Endothelial cell (in vitro differentiated cells): ENCODE results near the gene TMEM205. TPM values are rescaled to one million over a fixed set of nuclear protein-coding genes. Genes with fewer than 3 reads are reported as not detected.
"Not testable (repeated sequence)": the region's sequence is repeated elsewhere in the genome, so short reads cannot be mapped to it uniquely, and the experiment has no call there.

Source experiments
- DNase-seq: peaks from one replicate; pipeline ENCODE4 v3.0.0; 2021; ENCODE audit warnings: low spot score
- H3K27ac Mint-ChIP-seq: one replicate; pipeline ENCODE4 v1.8.0; 2021; ENCODE audit warnings: mixed read lengths, inconsistent platforms; ENCODE audit not compliant: unreplicated experiment
- H3K27me3 Mint-ChIP-seq: one replicate; pipeline ENCODE4 v1.8.0; 2021; ENCODE audit warnings: mild to moderate bottlenecking, moderate library complexity, mixed read lengths, inconsistent platforms; ENCODE audit not compliant: unreplicated experiment
- H3K36me3 Mint-ChIP-seq: one replicate; pipeline ENCODE4 v1.8.0; 2021; ENCODE audit warnings: mild to moderate bottlenecking, low read depth, mixed read lengths, inconsistent platforms; ENCODE audit not compliant: unreplicated experiment
- H3K4me1 Mint-ChIP-seq: one replicate; pipeline ENCODE4 v1.8.0; 2021; ENCODE audit warnings: mild to moderate bottlenecking, mixed read lengths, inconsistent platforms; ENCODE audit not compliant: unreplicated experiment
- H3K4me3 Mint-ChIP-seq: one replicate; pipeline ENCODE4 v1.8.0; 2021; ENCODE audit warnings: mild to moderate bottlenecking, mixed read lengths, inconsistent platforms; ENCODE audit not compliant: unreplicated experiment
- H3K9me3 Mint-ChIP-seq: one replicate; pipeline ENCODE4 v1.8.0; 2021; ENCODE audit warnings: mixed read lengths, inconsistent platforms; ENCODE audit not compliant: unreplicated experiment
- total RNA-seq: library from RNA; stranded (reverse); fragmentation: NEBNext Ultra II Directional; extraction: Animal tissue kit (Norgen Biotek cat#: 25700); gene quantifications from one replicate; pipeline ENCODE4 v1.2.1, GENCODE V29; 2021; ENCODE audit not compliant: unreplicated experiment
- TF ChIP-seq, protein P1 (sequence below): fragments of 200-600 bp; sonication (generic); IDR thresholded peaks from one replicate; pipeline ENCODE4 v1.5.0; 2021; ENCODE audit warnings: antibody characterized with exemption; ENCODE audit not compliant: unreplicated experiment

The TMEM205 gene
- total RNA-seq, 1 donor from 2014 or later: 68.9 TPM

DNA sequence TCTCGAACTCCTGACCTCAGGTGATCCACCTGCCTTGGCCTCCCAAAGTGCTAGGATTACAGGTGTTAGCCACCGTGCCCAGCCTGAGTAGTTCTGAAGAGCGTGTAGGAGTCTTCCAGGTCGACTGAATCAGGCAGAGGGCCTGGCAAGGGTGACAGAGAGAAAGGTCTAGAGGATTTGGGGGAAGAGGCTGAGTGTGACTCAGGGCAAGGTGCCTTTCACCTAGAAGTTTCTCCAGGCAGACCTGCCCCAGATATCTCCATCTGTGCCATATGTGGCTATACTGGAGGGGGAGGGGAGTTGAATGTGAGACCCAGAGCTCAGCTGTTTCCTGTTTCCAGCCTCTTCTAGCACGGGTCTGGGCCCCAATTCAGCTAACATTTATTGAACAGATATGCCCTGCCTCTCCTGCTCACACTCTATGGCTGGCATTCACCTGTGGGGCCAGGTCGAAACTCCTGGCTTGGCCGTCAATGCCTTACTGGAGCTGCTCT lies 1.5 kb upstream of the TMEM205 start:
- Mint-ChIP-seq H3K9me3 (no peaks in the 10 kb centered on the region), H3K27me3 (peaks cover 14% of the 10 kb centered on the region), H3K27ac (peak overlapping the region; percentile 64), H3K4me1 (peaks cover 23% of the 10 kb centered on the region), H3K36me3 (peaks cover 13% of the 10 kb centered on the region), H3K4me3 (peak overlapping the region; percentile 56)
- TF ChIP-seq, protein P1, sequence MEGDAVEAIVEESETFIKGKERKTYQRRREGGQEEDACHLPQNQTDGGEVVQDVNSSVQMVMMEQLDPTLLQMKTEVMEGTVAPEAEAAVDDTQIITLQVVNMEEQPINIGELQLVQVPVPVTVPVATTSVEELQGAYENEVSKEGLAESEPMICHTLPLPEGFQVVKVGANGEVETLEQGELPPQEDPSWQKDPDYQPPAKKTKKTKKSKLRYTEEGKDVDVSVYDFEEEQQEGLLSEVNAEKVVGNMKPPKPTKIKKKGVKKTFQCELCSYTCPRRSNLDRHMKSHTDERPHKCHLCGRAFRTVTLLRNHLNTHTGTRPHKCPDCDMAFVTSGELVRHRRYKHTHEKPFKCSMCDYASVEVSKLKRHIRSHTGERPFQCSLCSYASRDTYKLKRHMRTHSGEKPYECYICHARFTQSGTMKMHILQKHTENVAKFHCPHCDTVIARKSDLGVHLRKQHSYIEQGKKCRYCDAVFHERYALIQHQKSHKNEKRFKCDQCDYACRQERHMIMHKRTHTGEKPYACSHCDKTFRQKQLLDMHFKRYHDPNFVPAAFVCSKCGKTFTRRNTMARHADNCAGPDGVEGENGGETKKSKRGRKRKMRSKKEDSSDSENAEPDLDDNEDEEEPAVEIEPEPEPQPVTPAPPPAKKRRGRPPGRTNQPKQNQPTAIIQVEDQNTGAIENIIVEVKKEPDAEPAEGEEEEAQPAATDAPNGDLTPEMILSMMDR: no peak
- DNase-seq: no peak

DNA sequence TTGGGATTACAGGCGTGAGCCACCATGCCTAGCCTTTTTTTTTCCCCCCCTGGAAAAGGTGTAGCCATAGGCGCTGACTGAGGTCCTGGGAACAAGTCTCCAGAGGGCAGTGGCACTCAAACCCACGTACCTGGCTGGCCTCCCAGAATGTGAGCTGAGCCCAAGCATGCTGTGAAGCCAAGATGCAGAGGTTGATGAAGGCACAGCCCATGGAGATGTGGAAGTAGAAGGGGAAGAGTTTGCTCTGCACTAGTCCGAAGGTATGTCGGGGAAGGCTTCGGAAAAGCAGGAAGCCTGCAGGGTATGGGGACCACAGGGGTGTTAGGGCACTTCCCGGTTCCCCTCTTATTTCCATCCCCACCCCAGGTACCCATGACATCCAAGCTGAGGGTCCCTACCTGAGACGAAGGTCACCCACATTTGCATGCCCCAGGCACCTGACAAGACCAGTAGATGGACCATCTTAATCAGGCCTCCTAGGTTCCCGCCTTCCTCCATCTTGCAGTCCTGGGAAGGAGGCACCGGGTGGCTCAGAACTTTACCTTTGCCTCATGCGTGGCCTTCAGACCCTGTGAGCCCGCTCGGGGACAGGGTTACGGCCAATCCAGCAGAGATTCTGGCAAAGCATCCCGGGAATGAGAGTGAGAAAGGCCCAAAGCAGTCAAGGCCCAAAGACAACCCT lies 805 bp downstream of the TMEM205 start:
- peaks cover 13% of the 10 kb centered on the region for H3K36me3 Mint-ChIP-seq
- DNase-seq: no peak
- H3K4me1 Mint-ChIP-seq: peaks cover 23% of the 10 kb centered on the region
- H3K4me3 Mint-ChIP-seq: peak overlapping the region; percentile 96
- H3K27me3 Mint-ChIP-seq: peaks cover 10% of the 10 kb centered on the region
- H3K9me3 Mint-ChIP-seq: no peaks in the 10 kb centered on the region
- no peak overlapping the region for H3K27ac Mint-ChIP-seq
- TF ChIP-seq, protein P1: no peak

DNA sequence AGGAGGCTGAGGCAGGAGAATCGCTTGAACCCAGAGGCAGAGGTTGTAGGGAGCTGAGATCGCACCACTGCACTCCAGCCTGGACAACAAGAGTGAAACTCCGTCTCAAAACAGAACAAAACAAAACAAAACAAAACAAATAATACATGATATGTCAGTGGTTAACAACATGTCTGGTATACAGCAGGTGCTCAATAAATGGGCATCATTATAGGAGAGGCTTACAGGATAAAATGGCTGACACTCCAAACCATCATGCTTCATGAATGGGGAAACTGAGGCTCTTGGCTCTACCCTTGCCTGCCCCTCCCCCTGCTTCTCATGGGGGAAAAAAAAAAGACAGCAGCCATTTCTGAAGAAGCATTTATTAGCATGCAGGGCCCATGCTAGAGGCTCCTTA lies 3.6 kb downstream of the TMEM205 start:
- Mint-ChIP-seq H3K4me3 (no peak overlapping the region), H3K9me3 (no peaks in the 10 kb centered on the region), H3K27me3 (peaks cover 7% of the 10 kb centered on the region), H3K27ac (no peak overlapping the region), H3K36me3 (peaks cover 7% of the 10 kb centered on the region), H3K4me1 (peaks cover 16% of the 10 kb centered on the region)
- TF ChIP-seq, protein P1: no peak
- no peak for DNase-seq

DNA sequence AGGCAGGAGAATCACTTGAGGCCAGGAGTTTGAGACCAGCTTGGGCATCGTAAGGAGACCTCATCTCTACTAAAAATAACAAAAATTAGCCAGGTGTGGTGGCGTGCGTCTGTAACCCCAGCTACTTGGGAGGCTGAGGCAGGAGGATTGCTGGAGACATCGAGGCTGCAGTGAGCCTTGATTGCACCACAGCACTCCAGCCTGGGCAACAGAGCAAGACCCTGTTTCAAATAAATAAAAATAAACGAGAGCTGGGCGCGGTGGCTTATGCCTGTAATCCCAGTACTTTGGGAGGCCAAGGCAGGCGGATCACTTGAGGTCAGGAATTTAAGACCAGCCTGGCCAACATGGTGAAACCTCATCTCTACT lies 6.0 kb downstream of the TMEM205 start:
- DNase-seq, H3K9me3 Mint-ChIP-seq, H3K4me1 Mint-ChIP-seq, H3K27me3 Mint-ChIP-seq: not testable (repeated sequence)
- Mint-ChIP-seq H3K36me3 (peaks cover 18% of the 10 kb centered on the region), H3K4me3 (peak overlapping the region; percentile 82), H3K27ac (peak overlapping the region; percentile 30)

DNA sequence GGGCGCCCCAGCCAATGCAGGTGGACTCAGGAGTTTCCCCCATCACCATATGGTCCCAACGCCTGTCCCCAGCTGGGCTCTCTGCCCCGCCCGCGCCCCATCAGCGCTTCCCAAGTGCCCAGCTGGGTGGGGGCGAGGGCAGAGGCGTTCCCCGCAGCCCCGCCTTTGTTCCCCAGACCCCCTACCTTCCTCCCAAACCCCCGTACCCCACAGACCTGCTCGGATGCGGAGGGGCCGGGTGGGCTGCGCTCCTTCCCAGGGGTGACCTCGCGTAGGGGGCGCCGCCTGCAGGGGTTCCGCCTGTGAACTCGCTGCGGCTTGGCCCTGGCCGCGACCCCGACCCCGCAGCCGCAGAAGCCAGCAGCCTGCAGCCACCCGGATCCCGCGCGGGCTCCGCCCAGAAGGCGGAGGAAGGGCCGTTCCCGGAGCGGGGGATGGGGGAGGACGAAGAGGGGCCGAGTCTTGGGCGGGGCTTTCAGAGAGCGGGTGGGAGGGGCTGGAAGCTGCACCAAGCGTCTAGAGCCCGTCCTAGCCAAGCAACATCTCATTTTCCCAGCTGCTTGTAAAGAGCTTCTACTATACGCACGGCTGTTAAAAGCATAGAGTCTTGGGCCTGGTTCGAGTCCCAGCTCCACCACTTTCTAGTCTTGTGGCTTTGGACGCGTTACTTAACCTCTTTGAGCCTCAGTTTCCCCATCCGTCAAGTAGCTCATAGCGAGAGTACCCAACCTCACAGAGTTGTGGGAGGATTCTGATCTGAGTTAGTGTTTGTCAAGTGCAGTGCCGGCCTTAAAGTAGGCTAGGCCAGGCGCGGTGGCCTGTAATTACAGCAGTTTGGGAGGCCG lies 6.6 kb downstream of the TMEM205 start, which contains the start of gene RAB3D:
Gene RAB3D (minus strand): TSS at position 404 of the 845 bp plus-strand sequence. CDS start 2,258 bp downstream, outside the sequence.
- peak within 1 kb of the TSS; percentile 90 for H3K4me3 Mint-ChIP-seq
- H3K9me3 Mint-ChIP-seq: no peaks in the 10 kb centered on the region
- peaks cover 3% of the 10 kb centered on the region for H3K4me1 Mint-ChIP-seq
- peaks cover 5% of the 10 kb centered on the region for H3K27me3 Mint-ChIP-seq
- DNase-seq: peak; percentile 95
- H3K36me3 Mint-ChIP-seq: peaks cover 20% of the 10 kb centered on the region
- peak within 1 kb of the TSS; percentile 30 for H3K27ac Mint-ChIP-seq
- TF ChIP-seq, protein P1: no peak
